OCI-LY3 (cell line): ENCODE measurements around the gene GRHL3.
"Not testable (repeated sequence)": the region's sequence is repeated elsewhere in the genome, so short reads cannot be mapped to it uniquely, and the experiment has no call there.

Source experiments
- H2AFZ ChIP-seq: fragments of 200-600, 300-600 bp; shearing (Covaris generic); 2 replicates; pipeline ENCODE4 v1.6.0; 2014; ENCODE audit warnings: antibody characterized with exemption, low read depth, low read length
- H3K27ac ChIP-seq: fragments of 200-600, 300-600 bp; sonication (generic); 2 replicates; pipeline ENCODE4 v1.5.1; 2014; ENCODE audit warnings: mild to moderate bottlenecking, low read length, moderate library complexity, mixed read lengths
- H3K27me3 ChIP-seq: fragments of 200-600, 300-600 bp; sonication (generic); 2 replicates; pipeline ENCODE4 v1.6.1; 2014; ENCODE audit warnings: low read depth, low read length, mixed read lengths
- H3K36me3 ChIP-seq: fragments of 200-600, 300-600 bp; sonication (generic); replicated peaks from 2 replicates; pipeline ENCODE3; 2014; ENCODE audit warnings: low read depth, low read length, mixed read lengths
- H3K4me1 ChIP-seq: fragments of 300-600, 200-600 bp; sonication (generic); 2 replicates; pipeline ENCODE4 v1.6.1; 2014; ENCODE audit warnings: low read length, mixed read lengths
- H3K4me2 ChIP-seq: fragments of 200-600, 300-600 bp; sonication (generic); 2 replicates; pipeline ENCODE4 v1.6.1; 2014; ENCODE audit warnings: low read length, mixed read lengths
- H3K4me3 ChIP-seq: fragments of 300-600, 200-600 bp; sonication (generic); 2 replicates; pipeline ENCODE4 v1.5.1; 2014; ENCODE audit warnings: antibody characterized with exemption, mild to moderate bottlenecking, low read length, moderate library complexity
- H3K79me2 ChIP-seq: fragments of 300-600, 200-600 bp; shearing (Covaris generic); 2 replicates; pipeline ENCODE4 v1.6.1; 2014; ENCODE audit warnings: mild to moderate bottlenecking, low read length, mixed read lengths
- H3K9ac ChIP-seq: fragments of 300-600, 200-600 bp; shearing (Covaris generic); 2 replicates; pipeline ENCODE4 v1.6.0; 2014; ENCODE audit warnings: mild to moderate bottlenecking, low read length, moderate library complexity
- H3K9me3 ChIP-seq: fragments of 200-600, 300-600 bp; shearing (Covaris generic); 2 replicates; pipeline ENCODE4 v1.6.1; 2014; ENCODE audit warnings: low read length, mixed read lengths; ENCODE audit not compliant: insufficient read depth
- H4K20me1 ChIP-seq: fragments of 200-600, 300-600 bp; sonication (generic); 2 replicates; pipeline ENCODE4 v1.6.1; 2016; ENCODE audit warnings: low read length, mixed read lengths; ENCODE audit not compliant: insufficient read depth
- CTCF ChIP-seq: fragments of 200-600, 300-600 bp; sonication (generic); IDR thresholded peaks from 2 replicates; pipeline ENCODE4 v1.5.1; 2014; ENCODE audit warnings: antibody characterized with exemption, low read length, low read depth
- EZH2phosphoT487 ChIP-seq: fragments of 200-600 bp; shearing (Covaris generic); IDR thresholded peaks from 2 replicates; pipeline ENCODE4 v1.6.1; 2018; ENCODE audit warnings: antibody characterized with exemption, mixed run types, low read depth

The GRHL3 gene

GRCh38 chr1:24285231-24285630, 33.9 kb upstream of the GRHL3 start:
- Histone ChIP-seq H3K27me3 (no peaks in the 10 kb centered on the region), H3K4me2 (no peak overlapping the region), H3K79me2 (no peaks in the 10 kb centered on the region), H2AFZ (no peak overlapping the region), H3K4me3 (no peak overlapping the region), H3K9me3 (no peaks in the 10 kb centered on the region), H4K20me1 (no peaks in the 10 kb centered on the region), H3K27ac (no peak overlapping the region), H3K9ac (no peak overlapping the region), H3K36me3 (no peaks in the 10 kb centered on the region), H3K4me1 (no peaks in the 10 kb centered on the region)
- TF ChIP-seq EZH2phosphoT487, result no peak
- no peak for TF ChIP-seq CTCF

GRCh38 chr1:24286246-24287010, 32.7 kb upstream of the GRHL3 start:
- no peak overlapping the region for H3K4me2 ChIP-seq
- H2AFZ ChIP-seq, result no peak overlapping the region
- H3K4me1 ChIP-seq, result no peaks in the 10 kb centered on the region
- H3K79me2 ChIP-seq, result no peaks in the 10 kb centered on the region
- no peaks in the 10 kb centered on the region for H3K9me3 ChIP-seq
- no peaks in the 10 kb centered on the region for H3K36me3 ChIP-seq
- H3K27me3 ChIP-seq, result no peaks in the 10 kb centered on the region
- H3K4me3 ChIP-seq, result no peak overlapping the region
- H4K20me1 ChIP-seq, result no peaks in the 10 kb centered on the region
- no peak overlapping the region for H3K9ac ChIP-seq
- TF ChIP-seq EZH2phosphoT487 (no peak), CTCF (no peak)
- H3K27ac ChIP-seq, result no peak overlapping the region

GRCh38 chr1:24287779-24288178, 31.4 kb upstream of the GRHL3 start:
- H3K4me2 ChIP-seq, H3K27ac ChIP-seq, H3K4me3 ChIP-seq, H3K36me3 ChIP-seq, H4K20me1 ChIP-seq, H3K27me3 ChIP-seq, H3K79me2 ChIP-seq, H3K9me3 ChIP-seq, H3K4me1 ChIP-seq, H2AFZ ChIP-seq, H3K9ac ChIP-seq: not testable (repeated sequence)

GRCh38 chr1:24288479-24288878, 30.7 kb upstream of the GRHL3 start:
- Histone ChIP-seq H3K27ac (no peak overlapping the region), H3K9ac (no peak overlapping the region), H3K79me2 (no peaks in the 10 kb centered on the region), H3K27me3 (no peaks in the 10 kb centered on the region), H4K20me1 (no peaks in the 10 kb centered on the region), H3K4me1 (no peaks in the 10 kb centered on the region), H3K36me3 (no peaks in the 10 kb centered on the region), H3K4me3 (no peak overlapping the region), H3K4me2 (no peak overlapping the region), H2AFZ (no peak overlapping the region), H3K9me3 (no peaks in the 10 kb centered on the region)
- no peak for TF ChIP-seq CTCF
- no peak for TF ChIP-seq EZH2phosphoT487
